HG03135 (cell line): ENCODE results near the gene ARHGAP33.

Experiments used
- ATAC-seq: cut with Tn5 transposase; IDR thresholded peaks from one replicate; pipeline ENCODE4 v1.9.1; 2021; ENCODE audit warnings: mild to moderate bottlenecking, moderate library complexity; ENCODE audit not compliant: unreplicated experiment

ARHGAP33 gene

GRCh38 chr19:35776102-35776788, 881 bp downstream of the ARHGAP33 start:
- ATAC-seq, result no peak

GRCh38 chr19:35777086-35777841, 1.9 kb downstream of the ARHGAP33 start:
- ATAC-seq, result no peak

- ATAC-seq, result no peak
Observed at GRCh38 chr19:35777961-35778360, 2.6 kb downstream of the ARHGAP33 start.

GRCh38 chr19:35779033-35779432, 3.7 kb downstream of the ARHGAP33 start:
- ATAC-seq, result no peak

- no peak for ATAC-seq
Observed at GRCh38 chr19:35780058-35780457, 4.7 kb downstream of the ARHGAP33 start.

- no peak for ATAC-seq
Observed at GRCh38 chr19:35780717-35781116, 5.4 kb downstream of the ARHGAP33 start.

GRCh38 chr19:35781650-35782049, 6.3 kb downstream of the ARHGAP33 start:
- ATAC-seq, result no peak

- no peak for ATAC-seq
Observed at GRCh38 chr19:35782589-35782988, 7.2 kb downstream of the ARHGAP33 start.

- no peak for ATAC-seq
Observed at GRCh38 chr19:35783469-35784434, 8.4 kb downstream of the ARHGAP33 start.

- no peak for ATAC-seq
Observed at GRCh38 chr19:35784503-35785338, 9.4 kb downstream of the ARHGAP33 start.

- ATAC-seq, result no peak
Observed at GRCh38 chr19:35785339-35785627, 9.9 kb downstream of the ARHGAP33 start.

- no peak for ATAC-seq
Observed at GRCh38 chr19:35786299-35787160, 11.2 kb downstream of the ARHGAP33 start.

- no peak for ATAC-seq
Observed at GRCh38 chr19:35787227-35787799, 11.9 kb downstream of the ARHGAP33 start.

- no peak for ATAC-seq
Observed at GRCh38 chr19:35788205-35788960, 13.0 kb downstream of the ARHGAP33 start.

GRCh38 chr19:35789195-35789977, 14.0 kb downstream of the ARHGAP33 start:
- ATAC-seq, result no peak

- ATAC-seq, result no peak
Observed at GRCh38 chr19:35789978-35790944, 14.9 kb downstream of the ARHGAP33 start.
